ENCODE data around the gene DLGAP4.

DLGAP4 gene

DNA sequence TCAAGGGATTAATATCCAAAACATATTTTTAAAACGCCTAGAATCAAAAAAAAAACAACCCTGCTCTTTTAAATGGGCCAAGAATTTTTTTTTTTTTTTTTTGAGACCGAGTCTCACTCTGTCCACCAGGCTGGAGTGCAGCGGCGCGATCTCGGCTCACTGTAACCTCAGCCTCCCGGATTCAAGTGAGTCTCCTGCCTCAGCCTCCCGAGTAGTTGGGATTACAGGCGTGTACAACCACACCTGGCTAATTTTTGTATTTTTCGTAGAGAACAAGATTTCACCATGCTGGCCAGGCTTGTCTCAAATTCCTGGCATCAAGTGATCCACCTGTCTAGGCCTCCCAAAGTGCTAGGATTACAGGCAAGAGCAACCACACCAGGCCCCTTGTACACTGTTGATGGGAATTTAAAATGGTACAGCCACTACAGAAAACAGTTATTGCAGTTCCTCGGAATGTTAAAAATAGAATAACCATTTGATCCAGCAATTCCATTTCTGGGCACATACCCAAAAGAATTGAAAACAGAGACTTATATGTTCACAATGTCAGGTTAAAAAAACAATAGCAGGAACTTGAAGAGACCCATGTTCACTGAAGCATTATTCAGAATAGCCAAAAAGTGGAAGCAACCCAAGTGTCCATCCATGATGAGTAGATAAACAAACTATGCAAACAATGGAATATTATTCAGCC, 232.0 kb downstream of the DLGAP4 start:
- H3K4me3 ChIP-seq (ENCODE audit: low read depth, low read length): no peak overlapping the region
- peak; percentile 89 for DNase-seq (ENCODE audit: low read depth)
- TF ChIP-seq, protein P1, sequence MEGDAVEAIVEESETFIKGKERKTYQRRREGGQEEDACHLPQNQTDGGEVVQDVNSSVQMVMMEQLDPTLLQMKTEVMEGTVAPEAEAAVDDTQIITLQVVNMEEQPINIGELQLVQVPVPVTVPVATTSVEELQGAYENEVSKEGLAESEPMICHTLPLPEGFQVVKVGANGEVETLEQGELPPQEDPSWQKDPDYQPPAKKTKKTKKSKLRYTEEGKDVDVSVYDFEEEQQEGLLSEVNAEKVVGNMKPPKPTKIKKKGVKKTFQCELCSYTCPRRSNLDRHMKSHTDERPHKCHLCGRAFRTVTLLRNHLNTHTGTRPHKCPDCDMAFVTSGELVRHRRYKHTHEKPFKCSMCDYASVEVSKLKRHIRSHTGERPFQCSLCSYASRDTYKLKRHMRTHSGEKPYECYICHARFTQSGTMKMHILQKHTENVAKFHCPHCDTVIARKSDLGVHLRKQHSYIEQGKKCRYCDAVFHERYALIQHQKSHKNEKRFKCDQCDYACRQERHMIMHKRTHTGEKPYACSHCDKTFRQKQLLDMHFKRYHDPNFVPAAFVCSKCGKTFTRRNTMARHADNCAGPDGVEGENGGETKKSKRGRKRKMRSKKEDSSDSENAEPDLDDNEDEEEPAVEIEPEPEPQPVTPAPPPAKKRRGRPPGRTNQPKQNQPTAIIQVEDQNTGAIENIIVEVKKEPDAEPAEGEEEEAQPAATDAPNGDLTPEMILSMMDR (conservative IDR thresholded peaks at IDR 0.05; ENCODE audit: low read depth, low read length): peak; percentile 6

DNA sequence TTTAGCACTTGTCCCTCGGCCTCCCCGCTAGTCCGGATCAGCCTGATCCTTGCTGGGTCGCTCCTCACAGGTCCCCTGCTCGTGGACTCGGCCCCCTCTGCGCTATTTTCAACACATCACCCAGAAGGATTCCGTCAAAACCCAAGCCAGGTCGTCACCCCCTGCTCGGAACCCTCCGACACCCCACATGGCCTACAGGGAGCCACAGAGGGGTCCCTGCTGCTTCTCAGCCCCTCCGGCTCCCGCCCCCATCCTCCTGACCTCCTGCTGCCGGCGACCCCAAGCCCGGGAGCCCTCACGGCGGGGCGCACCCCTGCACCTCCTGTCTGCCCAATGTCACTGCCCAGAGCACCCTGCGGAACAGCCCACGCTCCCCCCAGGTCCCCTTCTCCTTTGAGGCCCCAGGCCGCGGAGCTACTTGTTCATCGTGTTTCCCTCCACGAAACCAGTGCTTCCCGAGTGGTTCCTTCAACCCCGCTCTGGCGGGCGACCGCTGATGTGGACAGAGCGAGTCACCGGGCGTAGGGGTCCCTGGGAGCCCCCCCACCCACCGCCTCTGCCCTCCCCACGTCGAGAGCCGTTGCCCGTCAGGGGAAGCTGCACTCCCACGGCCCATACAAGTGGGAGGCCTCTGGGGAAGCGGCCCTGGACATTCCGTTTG, 234.5 kb downstream of the DLGAP4 start:
- DNase-seq (ENCODE audit: low read depth): no peak
- TF ChIP-seq, protein P1 (conservative IDR thresholded peaks at IDR 0.05; ENCODE audit: low read depth, low read length): no peak
- peak overlapping the region; percentile 88 for H3K4me3 ChIP-seq (ENCODE audit: low read depth, low read length)

DNA sequence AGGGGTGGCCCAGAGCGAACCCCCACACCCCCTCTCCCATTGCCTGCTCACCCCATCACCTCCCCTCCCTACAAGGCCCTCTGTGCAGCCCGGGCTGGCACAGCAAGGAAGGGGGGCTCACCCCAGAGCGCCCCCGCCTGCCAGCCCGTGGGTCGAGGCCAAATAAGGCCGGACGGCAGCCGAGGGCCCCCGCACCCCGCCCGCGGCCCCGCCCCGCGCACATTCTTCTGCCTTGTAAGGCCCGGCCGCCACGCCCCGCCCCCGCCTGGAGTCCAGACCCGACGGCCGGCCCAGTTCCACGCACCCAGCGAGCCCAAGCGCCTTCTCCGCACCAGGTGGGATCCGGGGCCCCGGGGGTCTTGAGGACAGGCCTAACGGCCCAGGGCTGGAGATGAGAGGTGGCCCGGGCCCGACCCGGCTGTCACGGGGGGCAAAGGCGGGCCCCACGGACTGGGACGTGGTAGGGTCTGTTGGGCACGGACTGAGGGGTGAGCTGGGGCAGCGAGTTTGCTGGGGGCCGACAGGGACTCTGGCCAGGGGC, 235.2 kb downstream of the DLGAP4 start, which contains the start of gene MYL9:
Gene MYL9 (plus strand): TSS at position 293 of the 541 bp plus-strand sequence. CDS start 3,366 bp downstream, outside the sequence.
- peak; percentile 80 for DNase-seq (ENCODE audit: low read depth)
- peak within 1 kb of the TSS; percentile 88 for H3K4me3 ChIP-seq (ENCODE audit: low read depth, low read length)

GRCh38 chr20:36541768-36542488, 235.8 kb downstream of the DLGAP4 start:
- peak overlapping the region; percentile 88 for H3K4me3 ChIP-seq (ENCODE audit: low read depth, low read length)
- peak; percentile 70 for DNase-seq (ENCODE audit: low read depth)
- TF ChIP-seq, protein P1 (conservative IDR thresholded peaks at IDR 0.05; ENCODE audit: low read depth, low read length): peak; percentile 78

More for the DNA sequence above, 235.2 kb downstream of the DLGAP4 start, which contains the start of gene MYL9:
- TF ChIP-seq, protein P1 (conservative IDR thresholded peaks at IDR 0.05; ENCODE audit: low read depth, low read length): no peak

GRCh38 chr20:36542516-36543183, 236.5 kb downstream of the DLGAP4 start:
- DNase-seq (ENCODE audit: low read depth): no peak
- peak overlapping the region; percentile 88 for H3K4me3 ChIP-seq (ENCODE audit: low read depth, low read length)

More at GRCh38 chr20:36542516-36543183, 236.5 kb downstream of the DLGAP4 start:
- TF ChIP-seq, protein P1 (conservative IDR thresholded peaks at IDR 0.05; ENCODE audit: low read depth, low read length): no peak
